Brain microvascular endothelial cell (primary cell): ENCODE measurements around the gene COPS4.
"Not testable (repeated sequence)": the region's sequence is repeated elsewhere in the genome, so short reads cannot be mapped to it uniquely, and the experiment has no call there.

Source experiments
- DNase-seq: peaks from one replicate; pipeline ENCODE4 v3.0.0-alpha.2; 2020
- H3K27ac ChIP-seq: fragments of 250-450 bp; sonication (Bioruptor Pico); 2 replicates; pipeline ENCODE4 v1.5.1; 2020; ENCODE audit warnings: mild to moderate bottlenecking, moderate library complexity
- H3K27me3 ChIP-seq: fragments of 250-450 bp; sonication (Bioruptor Pico); replicated peaks from 2 replicates; pipeline ENCODE4 v1.5.1; 2020; ENCODE audit warnings: mild to moderate bottlenecking
- H3K36me3 ChIP-seq: fragments of 250-450 bp; sonication (Bioruptor Pico); replicated peaks from 2 replicates; pipeline ENCODE4 v1.5.1; 2020; ENCODE audit warnings: mild to moderate bottlenecking
- H3K4me3 ChIP-seq: 2 replicates; pipeline ENCODE4 v1.5.1; 2011; ENCODE audit warnings: low read depth, mild to moderate bottlenecking, control low read depth, low read length, moderate library complexity
- in situ Hi-C: cut with HindIII; loops from 2 replicates; pipeline ENCODE4 v1.10.0; 2017; ENCODE audit warnings: low sequenced_read_pairs, low pct_ligation_motif_present
- TF ChIP-seq, protein P1 (sequence below): IDR thresholded peaks from 2 replicates; pipeline ENCODE4 v1.5.1; 2011; ENCODE audit warnings: low read depth, mild to moderate bottlenecking, moderate library complexity, low read length, control low read depth, inconsistent platforms; ENCODE audit errors: missing control alignments

COPS4 gene

DNA sequence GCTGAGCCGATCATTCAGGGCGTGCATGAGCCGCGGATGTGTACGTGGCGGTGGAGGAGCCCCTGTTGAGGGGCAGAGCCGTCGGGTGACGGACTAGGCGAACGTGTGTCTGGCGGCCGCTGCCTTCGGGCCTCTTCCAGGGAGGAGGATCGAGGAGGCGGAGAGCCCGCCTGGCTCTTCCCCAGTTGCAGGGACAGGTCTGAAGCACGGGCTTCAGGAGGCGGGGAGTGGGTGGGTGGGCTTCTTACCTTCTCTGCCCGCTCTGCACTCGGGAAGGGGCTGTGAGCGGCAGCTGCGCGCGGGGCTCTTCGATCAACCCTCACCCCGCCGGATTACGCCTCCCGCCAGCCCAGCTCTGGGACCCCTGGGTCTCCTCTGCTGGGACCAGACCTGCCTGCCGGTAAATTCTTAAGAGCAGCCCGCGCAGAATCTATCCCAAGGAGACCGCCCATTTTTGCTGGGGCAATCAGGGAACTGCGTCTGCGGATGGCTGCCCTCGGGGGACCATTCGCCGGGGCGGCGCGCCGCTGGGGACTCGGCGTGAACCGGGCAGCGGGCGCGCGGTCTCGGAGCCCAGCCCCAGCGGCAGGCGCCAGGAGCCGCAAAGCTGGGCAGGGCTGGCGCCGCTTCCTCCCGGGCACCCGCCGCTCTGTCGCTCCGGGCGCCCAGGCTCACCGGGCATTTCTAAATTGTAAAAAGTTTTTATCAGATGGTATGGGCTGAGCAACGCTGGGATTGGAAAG lies 74.7 kb downstream of the COPS4 start:
- TF ChIP-seq, protein P1, sequence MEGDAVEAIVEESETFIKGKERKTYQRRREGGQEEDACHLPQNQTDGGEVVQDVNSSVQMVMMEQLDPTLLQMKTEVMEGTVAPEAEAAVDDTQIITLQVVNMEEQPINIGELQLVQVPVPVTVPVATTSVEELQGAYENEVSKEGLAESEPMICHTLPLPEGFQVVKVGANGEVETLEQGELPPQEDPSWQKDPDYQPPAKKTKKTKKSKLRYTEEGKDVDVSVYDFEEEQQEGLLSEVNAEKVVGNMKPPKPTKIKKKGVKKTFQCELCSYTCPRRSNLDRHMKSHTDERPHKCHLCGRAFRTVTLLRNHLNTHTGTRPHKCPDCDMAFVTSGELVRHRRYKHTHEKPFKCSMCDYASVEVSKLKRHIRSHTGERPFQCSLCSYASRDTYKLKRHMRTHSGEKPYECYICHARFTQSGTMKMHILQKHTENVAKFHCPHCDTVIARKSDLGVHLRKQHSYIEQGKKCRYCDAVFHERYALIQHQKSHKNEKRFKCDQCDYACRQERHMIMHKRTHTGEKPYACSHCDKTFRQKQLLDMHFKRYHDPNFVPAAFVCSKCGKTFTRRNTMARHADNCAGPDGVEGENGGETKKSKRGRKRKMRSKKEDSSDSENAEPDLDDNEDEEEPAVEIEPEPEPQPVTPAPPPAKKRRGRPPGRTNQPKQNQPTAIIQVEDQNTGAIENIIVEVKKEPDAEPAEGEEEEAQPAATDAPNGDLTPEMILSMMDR, result no peak
- Histone ChIP-seq H3K27me3 (no peaks in the 10 kb centered on the region), H3K27ac (no peak overlapping the region), H3K4me3 (peak overlapping the region; percentile 60), H3K36me3 (no peaks in the 10 kb centered on the region)
- DNase-seq, result no peak
- in situ Hi-C loops, result no loop called here

DNA sequence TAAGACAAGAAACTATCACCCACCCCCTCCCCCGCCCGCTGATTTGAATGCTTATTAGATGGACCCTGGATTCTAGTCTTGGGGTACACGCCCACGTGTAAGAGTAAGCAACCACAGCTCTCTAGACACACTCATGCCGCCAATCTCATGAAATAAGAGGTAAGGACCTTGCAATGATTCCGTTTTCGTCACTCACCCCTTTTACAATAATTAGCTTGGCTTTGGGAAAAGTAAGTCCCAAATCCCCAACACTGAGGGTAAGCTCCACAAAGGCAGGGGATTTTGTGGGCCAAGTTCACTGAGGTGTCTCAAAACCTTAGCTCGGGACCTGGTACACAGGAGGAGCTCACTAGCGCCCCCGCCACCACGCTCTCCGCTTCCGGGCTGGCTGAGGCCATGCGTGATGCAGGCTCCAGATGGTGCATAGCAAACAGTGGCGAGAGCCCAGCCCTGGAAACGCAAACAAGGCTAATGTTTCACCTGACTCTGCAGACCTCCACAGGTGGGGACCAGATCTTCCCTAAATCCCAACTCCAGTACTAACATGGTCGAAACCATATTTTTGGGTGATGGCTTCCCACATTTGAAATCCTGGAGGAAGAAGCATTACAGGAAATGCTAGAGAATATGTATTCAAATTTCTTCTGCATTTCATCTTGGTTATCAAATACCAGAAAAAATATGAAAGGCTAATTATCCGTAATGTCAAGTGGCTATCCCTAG lies 75.4 kb downstream of the COPS4 start:
- Histone ChIP-seq H3K27ac (no peak overlapping the region), H3K36me3 (no peaks in the 10 kb centered on the region), H3K4me3 (peak overlapping the region; percentile 60), H3K27me3 (no peaks in the 10 kb centered on the region)
- DNase-seq, result peak; percentile 66
- TF ChIP-seq, protein P1, result peak; percentile 90
- in situ Hi-C loops, result no loop called here

DNA sequence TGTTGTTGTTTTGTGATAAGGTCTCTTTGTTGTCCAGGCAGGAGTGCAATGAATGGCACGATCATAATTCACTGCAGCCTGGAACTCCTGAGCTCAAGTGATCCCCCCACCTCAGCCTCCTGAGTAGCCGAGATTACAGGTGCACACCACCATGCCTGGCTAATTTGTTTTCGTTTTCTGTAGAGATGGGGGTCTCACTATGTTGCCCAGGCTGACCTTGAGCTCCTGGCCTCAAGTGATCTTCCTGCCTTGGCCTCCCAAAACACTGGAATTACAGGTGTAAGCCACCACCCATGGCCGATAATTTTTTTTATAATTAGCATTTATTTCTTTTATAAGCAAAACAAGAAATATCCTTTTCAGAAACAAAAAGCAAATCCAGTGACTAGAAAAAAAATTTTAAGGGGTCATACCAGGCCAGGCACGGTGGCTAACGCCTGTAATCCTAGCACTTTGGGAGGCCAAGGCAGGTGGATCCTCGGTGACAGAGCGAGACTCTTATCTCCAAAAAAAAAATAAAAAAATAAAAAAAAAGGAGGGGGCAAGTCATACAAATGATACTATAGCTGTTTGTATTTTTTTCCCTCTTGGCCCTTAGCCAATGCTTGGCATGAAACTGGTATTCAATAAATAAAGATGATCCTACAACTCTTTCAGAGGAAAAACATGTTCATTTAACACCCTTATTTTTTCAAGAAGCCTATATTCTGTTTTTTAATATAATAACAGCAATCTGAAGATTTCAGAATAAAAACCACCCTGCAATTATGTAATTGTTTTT lies 76.2 kb downstream of the COPS4 start:
- TF ChIP-seq, protein P1, result no peak
- Histone ChIP-seq H3K36me3 (no peaks in the 10 kb centered on the region), H3K4me3 (no peak overlapping the region), H3K27me3 (no peaks in the 10 kb centered on the region), H3K27ac (no peak overlapping the region)
- in situ Hi-C loops, result no loop called here
- DNase-seq, result no peak

DNA sequence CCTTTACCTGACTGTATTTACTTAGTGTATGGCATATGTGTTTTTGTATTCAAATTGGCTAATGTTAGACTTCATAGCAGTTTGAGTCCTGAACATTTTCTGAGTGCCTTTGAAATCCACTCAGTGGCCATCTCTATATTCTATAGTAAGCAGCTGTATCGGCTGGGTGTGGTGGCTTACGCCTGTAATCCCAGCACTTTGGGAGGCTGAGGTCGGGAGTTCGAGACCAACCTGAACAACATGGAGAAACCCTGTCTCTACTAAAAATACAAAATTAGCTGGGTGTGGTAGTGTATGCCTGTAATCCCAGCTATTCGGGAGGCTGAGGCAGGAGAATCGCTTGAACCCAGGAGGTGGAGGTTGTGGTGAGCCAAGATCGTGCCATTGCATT lies 76.8 kb downstream of the COPS4 start:
- H3K27me3 ChIP-seq, DNase-seq, in situ Hi-C loops, H3K27ac ChIP-seq, H3K4me3 ChIP-seq, H3K36me3 ChIP-seq: not testable (repeated sequence)

DNA sequence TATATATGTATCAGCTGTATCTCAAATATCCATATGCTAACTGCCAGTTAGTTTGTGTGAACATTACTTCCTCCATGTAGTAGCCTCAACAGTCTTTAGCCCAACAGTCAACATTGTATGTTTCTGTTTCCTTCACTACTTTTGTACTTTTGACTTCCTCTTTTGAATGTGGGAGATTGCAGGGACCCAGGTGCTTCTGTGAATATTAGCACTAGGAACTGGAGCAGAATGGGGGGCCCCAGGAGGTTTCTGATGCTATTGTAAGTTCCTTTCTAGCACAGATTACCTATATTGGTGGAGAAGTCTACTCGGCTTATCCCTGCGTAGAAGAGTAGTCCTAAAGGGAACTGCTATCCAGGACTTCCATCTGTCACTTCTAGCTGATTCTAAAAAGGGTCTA lies 77.2 kb downstream of the COPS4 start:
- no peak overlapping the region for H3K4me3 ChIP-seq
- DNase-seq, result no peak
- in situ Hi-C loops, result no loop called here
- no peaks in the 10 kb centered on the region for H3K27me3 ChIP-seq
- H3K36me3 ChIP-seq, result no peaks in the 10 kb centered on the region
- TF ChIP-seq, protein P1, result no peak
- no peak overlapping the region for H3K27ac ChIP-seq
